GM12874 (cell line): ENCODE data around the gene HSPBP1.

Source experiments
- TF ChIP-seq, protein P1 (sequence below): IDR thresholded peaks from 2 replicates; pipeline ENCODE4 v1.5.1; 2011; ENCODE audit warnings: low read depth, mild to moderate bottlenecking, control low read depth, low read length, moderate library complexity; ENCODE audit not compliant: insufficient read depth

Gene HSPBP1

DNA sequence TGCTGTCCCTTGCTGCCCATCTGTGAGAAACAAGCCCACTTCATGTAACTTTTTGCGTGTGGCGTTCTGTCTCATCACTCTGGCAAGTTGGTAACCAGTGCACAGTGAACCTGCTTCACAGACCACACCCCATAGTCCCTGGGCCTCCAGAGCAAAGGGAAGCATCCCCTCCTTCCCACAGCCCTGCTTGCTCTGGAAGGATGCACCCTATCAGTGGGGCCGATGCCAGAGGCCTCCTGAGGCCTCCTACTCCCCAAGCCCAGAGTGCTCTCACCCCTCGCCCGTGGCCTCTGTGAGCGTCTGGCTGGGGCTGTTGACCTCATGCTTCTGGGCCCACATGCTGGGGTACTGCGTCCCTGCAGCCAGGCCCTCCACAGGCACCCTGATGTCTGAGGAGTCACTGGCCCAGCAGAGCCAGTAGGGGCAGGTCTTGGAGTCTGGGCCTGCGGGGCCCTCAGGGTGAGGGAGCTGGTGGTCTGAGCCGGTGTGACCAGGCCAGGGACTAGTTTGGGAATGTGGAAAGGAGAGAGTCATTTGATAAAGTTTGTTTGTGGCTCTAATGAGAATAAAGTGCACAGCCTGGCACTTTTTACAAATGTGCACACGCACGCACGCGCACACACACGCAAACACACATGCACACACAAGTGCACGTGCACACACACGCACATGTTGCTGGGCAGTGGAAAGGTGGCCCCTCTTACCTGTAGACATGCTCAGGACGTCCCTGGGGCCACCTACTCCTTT lies 56.4 kb downstream of the HSPBP1 start:
- TF ChIP-seq, protein P1, sequence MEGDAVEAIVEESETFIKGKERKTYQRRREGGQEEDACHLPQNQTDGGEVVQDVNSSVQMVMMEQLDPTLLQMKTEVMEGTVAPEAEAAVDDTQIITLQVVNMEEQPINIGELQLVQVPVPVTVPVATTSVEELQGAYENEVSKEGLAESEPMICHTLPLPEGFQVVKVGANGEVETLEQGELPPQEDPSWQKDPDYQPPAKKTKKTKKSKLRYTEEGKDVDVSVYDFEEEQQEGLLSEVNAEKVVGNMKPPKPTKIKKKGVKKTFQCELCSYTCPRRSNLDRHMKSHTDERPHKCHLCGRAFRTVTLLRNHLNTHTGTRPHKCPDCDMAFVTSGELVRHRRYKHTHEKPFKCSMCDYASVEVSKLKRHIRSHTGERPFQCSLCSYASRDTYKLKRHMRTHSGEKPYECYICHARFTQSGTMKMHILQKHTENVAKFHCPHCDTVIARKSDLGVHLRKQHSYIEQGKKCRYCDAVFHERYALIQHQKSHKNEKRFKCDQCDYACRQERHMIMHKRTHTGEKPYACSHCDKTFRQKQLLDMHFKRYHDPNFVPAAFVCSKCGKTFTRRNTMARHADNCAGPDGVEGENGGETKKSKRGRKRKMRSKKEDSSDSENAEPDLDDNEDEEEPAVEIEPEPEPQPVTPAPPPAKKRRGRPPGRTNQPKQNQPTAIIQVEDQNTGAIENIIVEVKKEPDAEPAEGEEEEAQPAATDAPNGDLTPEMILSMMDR: no peak

DNA sequence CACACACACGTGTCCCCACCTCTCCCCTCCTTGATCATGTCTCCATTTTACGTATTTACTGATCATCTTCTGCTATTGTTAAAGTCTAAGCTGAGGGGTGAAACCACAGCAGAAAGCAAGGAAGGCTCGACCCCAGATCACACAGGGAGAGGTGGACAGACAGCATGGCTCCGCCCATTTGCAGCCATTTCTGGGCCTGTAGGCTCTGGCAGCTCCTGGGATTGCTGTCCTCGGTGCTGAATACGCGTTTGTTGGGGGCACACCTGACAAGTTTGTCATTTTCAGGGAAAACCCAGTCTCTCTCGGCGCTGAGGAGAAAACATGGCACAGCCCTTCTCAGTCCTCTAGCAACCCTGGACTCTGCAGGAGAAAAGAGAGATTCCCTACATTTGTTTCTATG lies 59.4 kb downstream of the HSPBP1 start:
- TF ChIP-seq, protein P1: no peak

- TF ChIP-seq, protein P1: no peak
Measured at GRCh38 chr19:55216461-55217198, 63.3 kb downstream of the HSPBP1 start.

DNA sequence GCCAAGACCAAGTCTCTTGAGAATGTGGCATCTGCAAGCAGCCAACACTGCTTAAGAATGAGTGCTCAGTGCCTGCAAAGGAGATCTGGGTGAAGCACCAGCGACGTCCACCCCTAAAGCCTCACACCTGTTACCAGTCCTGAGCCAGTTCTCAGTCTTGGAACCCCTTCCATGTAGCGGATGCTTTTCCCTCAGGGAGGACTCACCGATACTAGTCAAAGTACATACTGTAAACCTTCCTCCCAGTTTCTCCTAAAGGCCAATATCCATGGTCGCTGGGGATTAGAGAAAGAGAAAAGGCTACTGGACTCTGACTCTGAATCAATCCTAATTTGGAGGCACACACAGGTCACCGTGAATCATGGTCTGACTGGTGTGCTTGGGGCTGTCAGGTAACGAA lies 66.4 kb downstream of the HSPBP1 start:
- TF ChIP-seq, protein P1: no peak

GRCh38 chr19:55212447-55212846 lies 67.5 kb downstream of the HSPBP1 start:
- TF ChIP-seq, protein P1: peak; percentile 49
